Ishikawa (cell line): ENCODE data around the gene GLUL.

ENCODE experiments used
- FOXM1 ChIP-seq: IDR thresholded peaks from 2 replicates; pipeline ENCODE4 v1.6.1; 2012; ENCODE audit warnings: low read depth, borderline replicate concordance
- MAX ChIP-seq: IDR thresholded peaks from 2 replicates; pipeline ENCODE4 v1.6.1; 2012
- USF1 ChIP-seq: IDR thresholded peaks from 2 replicates; pipeline ENCODE4 v1.6.1; 2012
- YY1 ChIP-seq: IDR thresholded peaks from 2 replicates; pipeline ENCODE4 v1.6.1; 2012; ENCODE audit warnings: low read depth

GLUL gene

GRCh38 chr1:182332261-182333060 lies 59.1 kb downstream of the GLUL start:
- no peak for TF ChIP-seq YY1
- TF ChIP-seq FOXM1 = no peak
- no peak for TF ChIP-seq USF1
- no peak for TF ChIP-seq MAX
